Duodenal mucosa (tissue), 2 donors: ENCODE data around the gene SPG7.

Source experiments
- H3K27ac ChIP-seq: one replicate; pipeline ENCODE4 v1.7.0; 2013; ENCODE audit warnings: low read depth, low read length
- H3K27me3 ChIP-seq, 2 donors: one replicate each; pipeline ENCODE4 v1.7.0; 2013; ENCODE audit warnings: low read length in 2 of 2, control low read depth in 1 of 2; ENCODE audit not compliant: insufficient read depth in 2 of 2, control insufficient read depth in 1 of 2
- H3K36me3 ChIP-seq, 2 donors: one replicate each; pipeline ENCODE4 v1.7.0; 2013; ENCODE audit warnings: low read length in 2 of 2, control low read depth in 1 of 2; ENCODE audit not compliant: insufficient read depth in 2 of 2, control insufficient read depth in 1 of 2
- H3K4me1 ChIP-seq, 2 donors: one replicate each; pipeline ENCODE4 v1.7.0; 2013; ENCODE audit warnings: low read length in 2 of 2, control low read depth in 1 of 2; ENCODE audit not compliant: insufficient read depth in 2 of 2, control insufficient read depth in 1 of 2
- H3K4me3 ChIP-seq, 2 donors: one replicate each; pipeline ENCODE4 v1.7.0; 2013; ENCODE audit warnings: low read length in 2 of 2, low read depth in 1 of 2
- H3K9ac ChIP-seq, 2 donors: one replicate each; pipeline ENCODE4 v1.7.0; 2013; ENCODE audit warnings: low read length in 2 of 2, low read depth in 1 of 2
- H3K9me3 ChIP-seq, 2 donors: one replicate each; pipeline ENCODE4 v1.7.0; 2013; ENCODE audit warnings: low read length in 2 of 2, control low read depth in 1 of 2; ENCODE audit not compliant: control insufficient read depth in 1 of 2

SPG7 gene

GRCh38 chr16:89595330-89596060, 87.3 kb downstream of the SPG7 start:
- H3K27me3 ChIP-seq = no peaks in the 10 kb centered on the region
- no peak overlapping the region for H3K27ac ChIP-seq
- no peaks in the 10 kb centered on the region for H3K9me3 ChIP-seq
- no peak overlapping the region for H3K4me3 ChIP-seq
- H3K4me1 ChIP-seq = no peaks in the 10 kb centered on the region
- H3K36me3 ChIP-seq = no peaks in the 10 kb centered on the region
- H3K9ac ChIP-seq = no peak overlapping the region

- Histone ChIP-seq H3K4me3 (no peak overlapping the region), H3K27me3 (no peaks in the 10 kb centered on the region), H3K9me3 (no peaks in the 10 kb centered on the region), H3K27ac (no peak overlapping the region), H3K4me1 (no peaks in the 10 kb centered on the region), H3K36me3 (no peaks in the 10 kb centered on the region), H3K9ac (no peak overlapping the region)
Measured at GRCh38 chr16:89596061-89596689, 88.0 kb downstream of the SPG7 start.

GRCh38 chr16:89596957-89597649, 88.9 kb downstream of the SPG7 start:
- Histone ChIP-seq H3K36me3 (no peaks in the 10 kb centered on the region), H3K9me3 (no peaks in the 10 kb centered on the region), H3K4me1 (no peaks in the 10 kb centered on the region), H3K27ac (no peak overlapping the region), H3K4me3 (no peak overlapping the region), H3K27me3 (no peaks in the 10 kb centered on the region), H3K9ac (no peak overlapping the region)

- Histone ChIP-seq H3K9me3 (no peaks in the 10 kb centered on the region), H3K4me3 (no peak overlapping the region), H3K36me3 (no peaks in the 10 kb centered on the region), H3K27ac (no peak overlapping the region), H3K27me3 (peaks cover 4% of the 10 kb centered on the region in 2 donors), H3K4me1 (peaks cover 0 to 5% of the 10 kb centered on the region in 2 donors), H3K9ac (no peak overlapping the region)
Measured at GRCh38 chr16:89598199-89598598, 90.0 kb downstream of the SPG7 start.

- no peak overlapping the region for H3K27ac ChIP-seq
- peaks cover 4% of the 10 kb centered on the region in 2 donors for H3K27me3 ChIP-seq
- no peak overlapping the region for H3K9ac ChIP-seq
- no peaks in the 10 kb centered on the region for H3K9me3 ChIP-seq
- H3K4me1 ChIP-seq = peaks cover 0 to 5% of the 10 kb centered on the region in 2 donors
- no peak overlapping the region for H3K4me3 ChIP-seq
- H3K36me3 ChIP-seq = no peaks in the 10 kb centered on the region
Measured at GRCh38 chr16:89599451-89599858, 91.3 kb downstream of the SPG7 start.

GRCh38 chr16:89599902-89600301, 91.7 kb downstream of the SPG7 start:
- H3K36me3 ChIP-seq = no peaks in the 10 kb centered on the region
- H3K9ac ChIP-seq = no peak overlapping the region
- no peak overlapping the region for H3K27ac ChIP-seq
- H3K9me3 ChIP-seq = no peaks in the 10 kb centered on the region
- peaks cover 0 to 5% of the 10 kb centered on the region in 2 donors for H3K4me1 ChIP-seq
- no peak overlapping the region for H3K4me3 ChIP-seq
- H3K27me3 ChIP-seq = peaks cover 4% of the 10 kb centered on the region in 2 donors

- no peaks in the 10 kb centered on the region for H3K36me3 ChIP-seq
- no peak overlapping the region for H3K27ac ChIP-seq
- peaks cover 0 to 5% of the 10 kb centered on the region in 2 donors for H3K4me1 ChIP-seq
- H3K27me3 ChIP-seq = peaks cover 4% of the 10 kb centered on the region in 2 donors
- no peaks in the 10 kb centered on the region for H3K9me3 ChIP-seq
- H3K9ac ChIP-seq = no peak overlapping the region
- no peak overlapping the region for H3K4me3 ChIP-seq
Measured at GRCh38 chr16:89600427-89600826, 92.2 kb downstream of the SPG7 start.

GRCh38 chr16:89600956-89601355, 92.8 kb downstream of the SPG7 start:
- H3K4me3 ChIP-seq = no peak overlapping the region
- peaks cover 4% of the 10 kb centered on the region in 2 donors for H3K27me3 ChIP-seq
- H3K27ac ChIP-seq = no peak overlapping the region
- H3K9ac ChIP-seq = no peak overlapping the region
- H3K4me1 ChIP-seq = peaks cover 0 to 5% of the 10 kb centered on the region in 2 donors
- no peaks in the 10 kb centered on the region for H3K9me3 ChIP-seq
- no peaks in the 10 kb centered on the region for H3K36me3 ChIP-seq

- no peak overlapping the region for H3K9ac ChIP-seq
Measured at GRCh38 chr16:89601906-89602272, 93.7 kb downstream of the SPG7 start.

GRCh38 chr16:89602273-89602951, 94.2 kb downstream of the SPG7 start:
- Histone ChIP-seq H3K27ac (no peak overlapping the region), H3K27me3 (peaks cover 4% of the 10 kb centered on the region in 2 donors), H3K9ac (no peak overlapping the region), H3K4me1 (peaks cover 0 to 5% of the 10 kb centered on the region in 2 donors), H3K9me3 (no peaks in the 10 kb centered on the region), H3K36me3 (no peaks in the 10 kb centered on the region), H3K4me3 (no peak overlapping the region)

More at GRCh38 chr16:89601906-89602272, 93.7 kb downstream of the SPG7 start:
- Histone ChIP-seq H3K27ac (no peak overlapping the region), H3K4me3 (no peak overlapping the region), H3K4me1 (peaks cover 0 to 5% of the 10 kb centered on the region in 2 donors), H3K36me3 (no peaks in the 10 kb centered on the region), H3K27me3 (peaks cover 4% of the 10 kb centered on the region in 2 donors), H3K9me3 (no peaks in the 10 kb centered on the region)
